Heart left ventricle (tissue), 16 donors: Measurements from ENCODE around the gene SSNA1. TPM values are rescaled to one million over a fixed set of nuclear protein-coding genes. Genes with fewer than 3 reads are reported as not detected.
A peak's percentile ranks its signal among the peaks of the same experiment; 100 is the strongest.

ENCODE experiments used
- ATAC-seq, 4 donors: fragments of 200-7000 bp; cut with Tn5 transposase; one replicate each; pipeline ENCODE4 v1.9.1; 2020 to 2022; ENCODE audit warnings: moderate library complexity in 4 of 4, mild to moderate bottlenecking in 3 of 4, moderate number of reproducible peaks in 1 of 4
- DNase-seq, 5 donors: peaks; one replicate each; pipeline ENCODE4 v3.0.0-alpha.2; 2020
- H3K27ac ChIP-seq, 12 donors: fragments of 200-600 bp; sonication (generic) in 4 of 12; one replicate each; pipeline versions ENCODE4 v1.5.0 to v1.8.0; 2016 to 2022; ENCODE audit warnings: mild to moderate bottlenecking in 2 of 12
- H3K27me3 ChIP-seq, 9 donors: fragments of 200-600 bp; sonication (generic) in 2 of 9; one replicate each; pipeline versions ENCODE4 v1.5.1 to v1.8.0; 2016 to 2022; ENCODE audit warnings: mild to moderate bottlenecking in 3 of 9
- H3K36me3 ChIP-seq, 9 donors: fragments of 200-600 bp; sonication (generic) in 2 of 9; one replicate each; pipeline versions ENCODE4 v1.5.0 to v1.8.0; 2018 to 2022; ENCODE audit warnings: mild to moderate bottlenecking in 2 of 9
- H3K4me1 ChIP-seq, 12 donors: fragments of 200-600 bp; sonication (generic) in 4 of 12; one replicate each; pipeline versions ENCODE4 v1.5.0 to v1.8.0; 2016 to 2022; ENCODE audit warnings: mild to moderate bottlenecking in 3 of 12
- H3K4me3 ChIP-seq, 12 donors: fragments of 200-600 bp; sonication (generic) in 4 of 12; one replicate each; pipeline versions ENCODE4 v1.5.0 to v1.8.0; 2017 to 2022; ENCODE audit warnings: mild to moderate bottlenecking in 9 of 12, moderate library complexity in 4 of 12
- H3K9me3 ChIP-seq, 12 donors: fragments of 200-600 bp; sonication (generic) in 4 of 12; one replicate each; pipeline versions ENCODE4 v1.5.0 to v1.8.0; 2016 to 2022; ENCODE audit warnings: mild to moderate bottlenecking in 1 of 12
- CTCF ChIP-seq, 12 donors: fragments of 200-600 bp; sonication (generic) in 4 of 12; IDR thresholded peaks; one replicate each; pipeline versions ENCODE4 v1.5.0 to v1.8.0; 2018 to 2022; ENCODE audit warnings: antibody characterized with exemption in 12 of 12, mild to moderate bottlenecking in 5 of 12
- POLR2A ChIP-seq, 2 donors: fragments of 450-650 bp; IDR thresholded peaks; one replicate each; pipeline ENCODE4 v1.6.1; 2017; ENCODE audit warnings: antibody characterized with exemption in 2 of 2, mild to moderate bottlenecking in 2 of 2, moderate library complexity in 2 of 2
- WGBS, 4 donors: extraction: QIAGEN DNeasy Blood & Tissue Kit in 2 of 4; methylation state at CpG; one replicate each; pipeline versions ENCODE4 v1.1.5 to v1.1.7; 2013 to 2018; 5-methylcytosine and 5-hydroxymethylcytosine counted together
- intact Hi-C, 10 donors: fragments of 100-400 bp; cut with DNase I; formaldehyde crosslinking; loops; one replicate each; pipeline versions ENCODE4 v1.11.1 to v1.14.2; 2022
- polyA plus RNA-seq, 2 donors: library from polyadenylated mRNA; stranded (reverse); fragments of 200-250 nt; gene quantifications; one replicate each; pipeline ENCODE4 v1.2.3, GENCODE V29; 2013
- total RNA-seq, 9 donors: library from RNA; depleted of rRNA in 2 of 9; stranded (reverse); fragments of >200 nt in 2 of 9; fragmentation: NEBNext Ultra II Directional in 3 of 9; extraction: Animal tissue kit (Norgen Biotek cat#: 25700) in 3 of 9; gene quantifications; one replicate each; pipeline versions ENCODE4 v1.1.0 to v1.2.4, GENCODE V29; 2016 to 2023
- donor health status: ischemic (EF 13 %, LVEDD 7.1; RV severe dilation, severe dysfunction).
- donor health status: healthy with polysubstance abuse.
- donor health status: DM: no; HTN: yes; CAD: no.
- donor health status: DM: no; HTN: no; CAD: no.
- donor health status: ischemic (EF 25% LVEDD 6.9; RV normal size, moderate dysfunction).
- donor health status: ischemic (EF 25% LVEDD 5.7; RV mildly dilated, moderate dysfunction).
- donor health status: healthy.
- donor health status: DM: yes; HTN: yes; CAD: no.
- donor health status: ischemic (EF 35%, LVEDD 5.7; RV mildly dilated, moderate dysfunction).
- donor health status: nonischemic (EF 11% LVEDD 7.7; RV severe dilation, severe dysfunction).
- donor health status: DM: yes; HTN: yes; CAD: no.
- donor health status: PGD.
- donor health status: ischemic (EF 29% LVEDD 5.4; RV normal size, mild dysfunction).
- donor health status: nonischemic (EF 23%, LVEDD 6.1; RV moderate dilation, normal function).

Gene SSNA1
- total and polyA plus RNA-seq, 11 donors, result 46.0 to 161 (median 67.7) TPM

GRCh38 chr9:137191691-137192447, 3.4 kb downstream of the SSNA1 start:
- no peak for TF ChIP-seq POLR2A (IDR thresholded peaks at IDR 0.05)
- TF ChIP-seq CTCF (IDR thresholded peaks at IDR 0.05), result no peak
- Histone ChIP-seq H3K4me1 (peaks cover 18 to 84% (median 59%) of the 10 kb centered on the region in 12 donors), H3K9me3 (no peaks in the 10 kb centered on the region), H3K27me3 (no peaks in the 10 kb centered on the region), H3K27ac (peak overlapping the region in 1 of 12 donors; percentile 98), H3K36me3 (peaks cover 0 to 35% (median 24%) of the 10 kb centered on the region in 9 donors), H3K4me3 (no peak overlapping the region)
- 82 to 86% (median 84%) methylated on average over 18 to 22 of the region's 22 CpGs for WGBS, 4 donors
- ATAC-seq, result no peak
- intact Hi-C loops, result loop anchor here in 1 of 10 donors (5.0 kb wide), 1 partner anchor 35 kb away; the partner anchor contains the start of genes CYSRT1 and RNF224
- no peak for DNase-seq

- H3K4me1 ChIP-seq, result peaks cover 15 to 84% (median 57%) of the 10 kb centered on the region in 12 donors
- no peak overlapping the region for H3K27ac ChIP-seq
Observed at GRCh38 chr9:137192448-137192780, 3.9 kb downstream of the SSNA1 start.

GRCh38 chr9:137192859-137193258, 4.4 kb downstream of the SSNA1 start:
- Histone ChIP-seq H3K9me3 (no peaks in the 10 kb centered on the region), H3K4me3 (no peak overlapping the region), H3K4me1 (peaks cover 11 to 84% (median 57%) of the 10 kb centered on the region in 12 donors), H3K27me3 (no peaks in the 10 kb centered on the region), H3K36me3 (peaks cover 0 to 30% (median 24%) of the 10 kb centered on the region in 9 donors), H3K27ac (peak overlapping the region in 1 of 12 donors; percentile 89)
- 86 to 91% (median 87%) methylated on average over 2 of the region's 2 CpGs; no CpG with 5 or more reads in 1 of the 4 donors for WGBS, 4 donors
- intact Hi-C loops, result loop anchor here in 1 of 10 donors (5.0 kb wide), 1 partner anchor 34 kb away; the partner anchor contains the start of genes CYSRT1 and RNF224
- TF ChIP-seq CTCF (IDR thresholded peaks at IDR 0.05) (no peak), POLR2A (IDR thresholded peaks at IDR 0.05) (no peak)
- ATAC-seq (no peak), DNase-seq (no peak)

More at GRCh38 chr9:137192448-137192780, 3.9 kb downstream of the SSNA1 start:
- ATAC-seq, result no peak
- Histone ChIP-seq H3K27me3 (no peaks in the 10 kb centered on the region), H3K4me3 (no peak overlapping the region), H3K36me3 (peaks cover 0 to 30% (median 24%) of the 10 kb centered on the region in 9 donors), H3K9me3 (no peaks in the 10 kb centered on the region)
- no peak for TF ChIP-seq POLR2A (IDR thresholded peaks at IDR 0.05)
- TF ChIP-seq CTCF (IDR thresholded peaks at IDR 0.05), result no peak
- WGBS, 4 donors, result 76 to 87% (median 81%) methylated on average over 8 to 10 of the region's 10 CpGs
- intact Hi-C loops, result loop anchor here in 1 of 10 donors (5.0 kb wide), 1 partner anchor 35 kb away; the partner anchor contains the start of genes CYSRT1 and RNF224
- DNase-seq, result no peak

- 81 to 90% (median 84%) methylated on average over 10 to 14 of the region's 14 CpGs for WGBS, 4 donors
- H3K4me1 ChIP-seq, result peaks cover 11 to 90% (median 63%) of the 10 kb centered on the region in 12 donors
- intact Hi-C loops, result loop anchor here in 1 of 10 donors (5.0 kb wide), 1 partner anchor 34 kb away; the partner anchor contains the start of genes CYSRT1 and RNF224
- DNase-seq, result no peak
- no peaks in the 10 kb centered on the region for H3K9me3 ChIP-seq
- no peak for TF ChIP-seq CTCF (IDR thresholded peaks at IDR 0.05)
- no peak for TF ChIP-seq POLR2A (IDR thresholded peaks at IDR 0.05)
- peaks cover 0 to 30% (median 24%) of the 10 kb centered on the region in 9 donors for H3K36me3 ChIP-seq
- no peaks in the 10 kb centered on the region for H3K27me3 ChIP-seq
- peak overlapping the region; percentile 26 to 89 (median 66) for H3K27ac ChIP-seq
- ATAC-seq, result no peak
- peak overlapping the region in 2 of 12 donors; percentile 33 to 37 for H3K4me3 ChIP-seq
Observed at GRCh38 chr9:137193771-137194170, 5.3 kb downstream of the SSNA1 start.
